GM18907 (cell line): Measurements from ENCODE around the gene SOS2.
A peak's percentile ranks its signal among the peaks of the same experiment; 100 is the strongest.

Source experiments
- ATAC-seq: cut with Tn5 transposase; IDR thresholded peaks from one replicate; pipeline ENCODE4 v1.9.1; 2021; ENCODE audit warnings: mild to moderate bottlenecking, moderate library complexity; ENCODE audit not compliant: unreplicated experiment

The SOS2 gene

GRCh38 chr14:50231475-50232275 lies at the start of gene SOS2:
Gene SOS2, minus strand, starts transcription at chr14:50231578. Its CDS starts 295 bp downstream, at chr14:50231283.
- ATAC-seq = peak; percentile 88

GRCh38 chr14:50272498-50272897 lies 41.1 kb upstream of the SOS2 start:
- ATAC-seq = no peak

- ATAC-seq = no peak
Measured at GRCh38 chr14:50270932-50271331, 39.6 kb upstream of the SOS2 start.

- ATAC-seq = no peak
Measured at GRCh38 chr14:50265029-50265428, 33.7 kb upstream of the SOS2 start.

- ATAC-seq = no peak
Measured at GRCh38 chr14:50263321-50263720, 31.9 kb upstream of the SOS2 start.

- no peak for ATAC-seq
Measured at GRCh38 chr14:50262865-50263264, 31.5 kb upstream of the SOS2 start.

DNA sequence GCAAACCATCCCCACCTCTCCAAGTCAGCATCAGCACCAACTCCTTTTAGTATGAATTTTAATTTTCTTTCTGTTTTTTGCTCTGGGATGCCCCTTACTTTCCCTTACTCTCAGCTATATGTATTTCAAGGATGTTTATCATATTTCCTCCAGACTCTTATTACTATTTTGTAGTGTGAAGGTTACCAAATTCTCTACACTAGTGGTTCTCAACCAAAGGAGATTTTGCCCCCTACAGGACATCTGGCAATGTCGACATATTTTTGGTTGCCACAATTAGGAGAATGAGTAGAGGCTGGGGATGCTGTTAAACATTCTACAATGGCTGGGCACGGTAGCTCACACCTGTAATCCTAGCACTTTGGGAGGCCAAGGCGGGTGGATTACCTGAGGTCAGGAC lies 29.1 kb upstream of the SOS2 start:
- peak; percentile 49 for ATAC-seq

DNA sequence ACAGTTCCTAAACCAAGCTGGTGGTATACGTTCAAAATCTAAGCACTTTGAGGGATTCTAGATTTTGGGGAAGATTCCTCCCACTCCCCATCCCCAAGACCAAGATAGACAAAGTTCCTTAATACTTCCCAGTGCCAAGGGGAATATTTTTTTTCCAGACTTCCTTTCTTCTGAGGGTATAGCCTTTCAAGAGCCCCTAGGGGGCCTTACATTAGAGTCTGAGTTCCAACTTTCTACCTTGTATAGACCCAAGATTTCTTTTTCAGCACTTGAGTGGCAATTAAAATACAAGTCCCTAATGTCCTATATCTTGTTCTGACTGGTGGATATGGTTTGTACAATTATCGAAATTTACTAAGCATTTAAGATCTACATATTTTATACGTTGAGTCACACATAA lies 28.7 kb upstream of the SOS2 start:
- ATAC-seq = no peak

GRCh38 chr14:50257732-50258131 lies 26.4 kb upstream of the SOS2 start:
- ATAC-seq = no peak

- ATAC-seq = no peak
Measured at GRCh38 chr14:50254248-50254647, 22.9 kb upstream of the SOS2 start.

DNA sequence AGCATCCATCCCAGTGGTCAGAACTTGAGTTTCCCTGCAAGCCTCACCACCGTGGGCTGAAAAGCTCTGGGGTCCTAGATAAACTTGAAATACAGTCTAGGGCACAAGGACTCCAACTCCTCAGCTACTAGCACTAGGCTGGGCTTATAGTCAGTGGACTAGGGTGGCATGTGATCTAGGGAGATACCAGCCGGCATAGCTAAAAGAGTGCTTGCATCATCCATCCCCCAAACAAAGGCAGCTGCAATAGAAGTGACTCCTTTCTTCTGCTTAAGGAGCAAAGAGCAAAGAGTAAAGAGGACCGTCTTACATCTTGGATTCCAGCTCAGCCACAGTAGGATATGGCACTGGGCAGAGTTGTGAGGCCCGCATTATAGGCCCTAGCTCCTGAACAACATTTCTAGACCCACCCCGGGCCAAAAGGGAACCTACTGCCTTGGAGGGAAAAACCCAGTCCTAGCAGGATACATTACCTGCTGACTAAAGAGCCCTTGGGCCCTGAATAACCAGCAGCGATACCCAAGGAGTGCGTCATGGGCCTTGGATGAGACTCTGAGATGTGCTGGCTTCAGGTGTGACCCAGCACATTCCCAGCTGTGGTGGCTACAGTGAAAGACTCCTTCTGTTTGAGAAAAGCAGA lies 17.9 kb upstream of the SOS2 start:
- ATAC-seq = no peak

DNA sequence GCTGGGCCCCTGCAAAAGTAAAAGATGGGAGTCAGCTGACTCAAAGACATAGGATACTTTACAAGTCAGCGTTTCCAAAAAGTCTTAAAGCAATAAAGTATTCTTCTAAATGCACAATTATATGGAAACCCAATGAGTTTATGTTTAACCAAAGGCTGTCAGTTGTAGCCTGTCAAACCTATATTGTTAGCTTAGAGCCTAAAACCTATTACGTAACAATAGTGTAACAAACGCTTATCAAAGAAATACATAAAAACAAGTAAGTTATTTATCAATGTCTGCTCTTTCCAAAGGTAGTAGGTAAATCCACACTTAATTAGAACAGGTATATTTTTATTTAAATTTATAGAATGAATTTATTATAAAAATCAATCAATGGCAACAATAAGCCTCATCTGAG lies 15.9 kb upstream of the SOS2 start:
- no peak for ATAC-seq

DNA sequence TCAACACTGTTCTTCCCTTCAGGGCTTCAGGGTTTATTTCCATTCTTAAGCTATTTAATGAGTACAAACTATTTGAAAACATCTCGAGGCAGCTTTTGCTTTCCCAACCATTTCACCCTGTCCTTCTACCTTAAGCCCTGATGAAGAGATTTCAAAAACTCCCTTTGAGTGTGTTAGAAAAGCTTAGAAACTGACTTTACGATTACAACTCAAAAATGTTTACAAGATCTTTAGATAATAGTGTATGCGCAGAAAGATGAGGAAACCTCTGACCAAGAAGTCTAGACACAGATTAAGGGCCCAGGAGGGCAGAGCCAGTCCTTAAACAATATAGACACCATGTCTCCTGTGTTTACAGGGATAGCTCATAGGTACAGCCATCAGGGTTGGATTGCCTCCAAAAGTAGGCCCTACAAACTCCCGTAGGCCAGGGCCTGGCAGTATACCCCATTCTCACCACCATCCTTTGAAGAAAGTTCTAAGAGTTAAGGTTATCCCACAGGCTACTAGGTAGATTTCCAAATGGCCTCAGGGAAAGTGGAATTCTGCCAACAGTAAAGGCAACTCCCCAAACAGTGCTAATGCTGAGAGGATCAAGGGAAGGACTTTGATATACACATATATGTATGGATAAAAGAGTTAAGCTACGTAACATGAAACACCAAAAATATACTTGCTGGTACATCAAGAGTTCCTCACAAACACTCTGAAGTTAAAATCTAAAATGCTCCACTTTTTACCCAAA lies 11.4 kb upstream of the SOS2 start:
- no peak for ATAC-seq

GRCh38 chr14:50242096-50242495 lies 10.7 kb upstream of the SOS2 start:
- ATAC-seq = no peak

- no peak for ATAC-seq
Measured at GRCh38 chr14:50237427-50237826, 6.0 kb upstream of the SOS2 start.

GRCh38 chr14:50233951-50234250 lies 2.5 kb upstream of the SOS2 start:
- ATAC-seq = no peak

DNA sequence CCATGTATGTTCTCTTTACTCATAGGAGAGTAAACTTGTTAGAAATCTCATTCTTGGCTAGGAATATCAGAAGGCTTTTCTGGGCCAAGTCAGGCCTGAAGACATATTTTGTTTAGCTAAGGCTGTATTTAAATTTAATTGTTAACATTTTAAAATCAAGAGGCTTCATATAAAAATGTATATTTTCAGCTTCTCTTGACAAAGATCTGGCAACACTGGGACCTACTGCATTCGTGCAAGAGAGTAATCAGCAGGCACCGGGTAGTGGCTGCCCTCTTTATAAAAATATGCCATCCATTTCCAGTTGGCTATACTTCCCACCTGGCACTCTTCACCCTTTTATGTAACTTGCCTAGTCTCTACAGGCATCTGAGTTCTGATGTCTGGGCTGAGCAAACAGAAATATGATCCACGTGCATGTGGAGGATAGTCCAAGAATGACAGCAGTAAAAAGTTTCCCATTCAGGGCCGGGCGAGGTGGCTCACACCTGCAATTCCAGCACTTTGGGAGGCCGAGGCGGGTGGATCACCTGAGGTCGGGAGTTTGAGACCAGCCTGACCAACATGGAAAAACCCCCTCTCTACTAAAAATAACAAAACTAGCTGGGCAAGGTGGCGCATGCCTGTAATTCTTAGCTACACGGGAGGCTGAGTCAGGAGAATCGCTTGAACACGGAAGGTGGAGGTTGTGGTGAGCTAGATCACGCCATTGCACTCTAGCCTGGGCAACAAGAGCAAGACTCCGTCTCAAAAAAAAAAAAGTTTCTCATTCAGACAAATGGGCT lies 2.0 kb upstream of the SOS2 start:
- no peak for ATAC-seq

- ATAC-seq = no peak
Measured at GRCh38 chr14:50232276-50232642, 881 bp upstream of the SOS2 start.

GRCh38 chr14:50230701-50231474 lies 490 bp downstream of the SOS2 start:
- peak; percentile 44 for ATAC-seq

- no peak for ATAC-seq
Measured at GRCh38 chr14:50230401-50230700, 1.0 kb downstream of the SOS2 start.

- ATAC-seq = no peak
Measured at GRCh38 chr14:50229681-50230080, 1.7 kb downstream of the SOS2 start.
